WTC11 (cell line): ENCODE data around the gene PXN. TPM values are rescaled to one million over a fixed set of nuclear protein-coding genes. Genes with fewer than 3 reads are reported as not detected.
A peak's percentile ranks its signal among the peaks of the same experiment; 100 is the strongest.
"Not testable (repeated sequence)": the region's sequence is repeated elsewhere in the genome, so short reads cannot be mapped to it uniquely, and the experiment has no call there.

Experiments
- ATAC-seq: fragments of 200-7000 bp; cut with Tn5 transposase; 2 replicates; pipeline ENCODE4 v1.10.0; 2021; ENCODE audit warnings: mild to moderate bottlenecking, moderate library complexity
- CTCF ChIA-PET: fragments of 300-600 bp; sonication (Branson Sonifier 250); formaldehyde crosslinking; loops from one replicate; lab custom pipeline; 2021; ENCODE audit warnings: antibody characterized with exemption; lab: Charles Lee
- POLR2A ChIA-PET: fragments of 350-600 bp; sonication (Branson Sonifier 250); formaldehyde crosslinking; loops from one replicate; lab custom pipeline; 2021; ENCODE audit warnings: antibody characterized with exemption; lab: Charles Lee
- DNase-seq: peaks from one replicate; pipeline ENCODE4 v3.0.0; 2021; ENCODE audit warnings: low spot score
- H3K27ac Mint-ChIP-seq: 2 replicates; pipeline ENCODE4 v1.8.0; 2021; ENCODE audit warnings: mixed read lengths
- H3K27me3 Mint-ChIP-seq: 2 replicates; pipeline ENCODE4 v1.8.0; 2021; ENCODE audit warnings: low read depth, mild to moderate bottlenecking, moderate library complexity, mixed read lengths
- H3K36me3 Mint-ChIP-seq: 2 replicates; pipeline ENCODE4 v1.8.0; 2021; ENCODE audit warnings: mixed read lengths
- H3K4me1 Mint-ChIP-seq: 2 replicates; pipeline ENCODE4 v1.8.0; 2022; ENCODE audit warnings: mixed read lengths
- H3K4me3 Mint-ChIP-seq: 2 replicates; pipeline ENCODE4 v1.8.0; 2021; ENCODE audit warnings: mild to moderate bottlenecking, moderate library complexity, mixed read lengths
- H3K9me3 Mint-ChIP-seq: 2 replicates; pipeline ENCODE4 v1.8.0; 2021; ENCODE audit warnings: mixed read lengths
- CBFB ChIP-seq: sonication (generic); formaldehyde crosslinking; IDR thresholded peaks from 2 replicates; pipeline ENCODE4 v1.8.1; 2022; ENCODE audit warnings: mild to moderate bottlenecking, low read depth, missing genetic modification reagents
- CDX4 ChIP-seq: fragments of 250-450 bp; sonication (Bioruptor Pico); IDR thresholded peaks from 2 replicates; pipeline ENCODE4 v1.9.0; 2021; ENCODE audit warnings: moderate library complexity, mild to moderate bottlenecking, inconsistent platforms, borderline replicate concordance
- E2F4 ChIP-seq: sonication (generic); formaldehyde crosslinking; IDR thresholded peaks from 2 replicates; pipeline ENCODE4 v1.8.1; 2022; ENCODE audit warnings: low read depth, mild to moderate bottlenecking, moderate library complexity, missing genetic modification reagents, borderline replicate concordance
- EMX1 ChIP-seq: fragments of 250-450 bp; sonication (Bioruptor Pico); IDR thresholded peaks from 2 replicates; pipeline ENCODE4 v1.8.0; 2021; ENCODE audit warnings: mild to moderate bottlenecking
- ETV6 ChIP-seq: sonication (generic); formaldehyde crosslinking; IDR thresholded peaks from 2 replicates; pipeline ENCODE4 v1.8.1; 2022; ENCODE audit warnings: mild to moderate bottlenecking, missing genetic modification reagents
- GABPB1 ChIP-seq: sonication (generic); formaldehyde crosslinking; IDR thresholded peaks from 2 replicates; pipeline ENCODE4 v1.8.1; 2023; ENCODE audit warnings: mild to moderate bottlenecking, missing genetic modification reagents
- HMGA2 ChIP-seq: fragments of 250-450 bp; sonication (Bioruptor Pico); IDR thresholded peaks from 2 replicates; pipeline ENCODE4 v1.4.0; 2021; ENCODE audit warnings: mild to moderate bottlenecking, moderate library complexity
- HMGXB4 ChIP-seq: sonication (generic); formaldehyde crosslinking; IDR thresholded peaks from 2 replicates; pipeline ENCODE4 v1.8.1; 2023; ENCODE audit warnings: mild to moderate bottlenecking, moderate library complexity, missing genetic modification reagents
- NFATC4 ChIP-seq: fragments of 250-450 bp; sonication (Bioruptor Pico); IDR thresholded peaks from 2 replicates; pipeline ENCODE4 v1.9.0; 2021; ENCODE audit warnings: mild to moderate bottlenecking
- SMAD3 ChIP-seq: sonication (generic); formaldehyde crosslinking; IDR thresholded peaks from 2 replicates; pipeline ENCODE4 v1.8.0; 2022; ENCODE audit warnings: missing genetic modification reagents, mild to moderate bottlenecking, borderline replicate concordance
- SP1 ChIP-seq: sonication (generic); formaldehyde crosslinking; conservative IDR thresholded peaks from 2 replicates; pipeline ENCODE4 v1.8.1; 2022; ENCODE audit warnings: missing genetic modification reagents
- STAT6 ChIP-seq: sonication (generic); formaldehyde crosslinking; conservative IDR thresholded peaks from 2 replicates; pipeline ENCODE4 v1.8.1; 2023; ENCODE audit warnings: mild to moderate bottlenecking, low read depth, missing genetic modification reagents, moderate library complexity
- TEAD1 ChIP-seq: sonication (generic); formaldehyde crosslinking; IDR thresholded peaks from 2 replicates; pipeline ENCODE4 v1.8.0; 2022; ENCODE audit warnings: mild to moderate bottlenecking, missing genetic modification reagents
- ZNF138 ChIP-seq: sonication (generic); formaldehyde crosslinking; conservative IDR thresholded peaks from 2 replicates; pipeline ENCODE4 v1.8.1; 2022; ENCODE audit warnings: mild to moderate bottlenecking, moderate library complexity, missing genetic modification reagents
- ZNF219 ChIP-seq: sonication (generic); formaldehyde crosslinking; IDR thresholded peaks from 2 replicates; pipeline ENCODE4 v1.8.0; 2023; ENCODE audit warnings: missing genetic modification reagents, mild to moderate bottlenecking, borderline replicate concordance
- ZNF396 ChIP-seq: fragments of 250-450 bp; sonication (Bioruptor Pico); IDR thresholded peaks from 2 replicates; pipeline ENCODE4 v1.8.0; 2021; ENCODE audit warnings: mild to moderate bottlenecking, moderate library complexity, borderline replicate concordance
- ZNF512 ChIP-seq: sonication (generic); formaldehyde crosslinking; IDR thresholded peaks from 2 replicates; pipeline ENCODE4 v1.8.1; 2022; ENCODE audit warnings: missing genetic modification reagents, borderline replicate concordance
- ZNF532 ChIP-seq: fragments of 250-450 bp; sonication (Bioruptor Pico); IDR thresholded peaks from 2 replicates; pipeline ENCODE4 v1.9.0; 2021; ENCODE audit warnings: mild to moderate bottlenecking, borderline replicate concordance
- total RNA-seq: library from RNA; stranded (reverse); gene quantifications from 3 replicates; pipeline ENCODE4 v1.2.3, GENCODE V29; 2021

The PXN gene
- total RNA-seq, 1 experiment from 2014 or later: 132 TPM

GRCh38 chr12:120252071-120252906, 13.2 kb downstream of the PXN start:
- H3K4me1 Mint-ChIP-seq: peaks cover 57% of the 10 kb centered on the region
- H3K9me3 Mint-ChIP-seq: no peaks in the 10 kb centered on the region
- CTCF ChIA-PET: interaction anchor here (0.9 to 22.1 kb wide), 3 partner anchors 13 to 24 kb away, joined by 4 to 717 read pairs (median 111); partner anchors contain the start of gene PXN
- H3K27me3 Mint-ChIP-seq: no peaks in the 10 kb centered on the region
- no peak for ATAC-seq
- TF ChIP-seq ZNF512 (CRISPR knock-in tag) (no peak), ETV6 (no peak), HMGXB4 (no peak), CBFB (no peak), CDX4 (CRISPR knock-in tag) (no peak), GABPB1 (no peak), ZNF532 (CRISPR knock-in tag) (no peak), ZNF219 (CRISPR knock-in tag) (no peak), EMX1 (no peak), E2F4 (no peak), ZNF396 (CRISPR knock-in tag) (no peak), HMGA2 (CRISPR knock-in tag) (no peak), TEAD1 (CRISPR knock-in tag) (no peak), NFATC4 (CRISPR knock-in tag) (no peak), SP1 (CRISPR knock-in tag) (no peak), STAT6 (CRISPR knock-in tag) (no peak), SMAD3 (CRISPR knock-in tag) (no peak), ZNF138 (CRISPR knock-in tag) (no peak)
- TF ChIP-seq, all 79 proteins: peak for 0
- POLR2A ChIA-PET: no interaction called here
- Mint-ChIP-seq H3K27ac (peak overlapping the region; percentile 68), H3K4me3 (no peak overlapping the region), H3K36me3 (peaks cover 4% of the 10 kb centered on the region)
- no peak for DNase-seq

- H3K4me1 Mint-ChIP-seq: peaks cover 51% of the 10 kb centered on the region
- H3K36me3 Mint-ChIP-seq, POLR2A ChIA-PET, DNase-seq, H3K27me3 Mint-ChIP-seq, H3K27ac Mint-ChIP-seq, H3K9me3 Mint-ChIP-seq, H3K4me3 Mint-ChIP-seq, ATAC-seq: not testable (repeated sequence)
- CTCF ChIA-PET: interaction anchor here (0.6 to 22.1 kb wide), 4 partner anchors 13 to 50 kb away, joined by 3 to 717 read pairs (median 58); partner anchors contain the start of gene PXN
Observed at GRCh38 chr12:120251364-120252070, 14.0 kb downstream of the PXN start.
